ENCODE data around the gene CEL. TPM values are rescaled to one million over a fixed set of nuclear protein-coding genes. Genes with fewer than 3 reads are reported as not detected.
"Not testable (repeated sequence)": the region's sequence is repeated elsewhere in the genome, so short reads cannot be mapped to it uniquely, and the experiment has no call there.

The CEL gene
- total and polyA plus RNA-seq, 2 donors from 2014 or later = 1.0 to 16.7 TPM

DNA sequence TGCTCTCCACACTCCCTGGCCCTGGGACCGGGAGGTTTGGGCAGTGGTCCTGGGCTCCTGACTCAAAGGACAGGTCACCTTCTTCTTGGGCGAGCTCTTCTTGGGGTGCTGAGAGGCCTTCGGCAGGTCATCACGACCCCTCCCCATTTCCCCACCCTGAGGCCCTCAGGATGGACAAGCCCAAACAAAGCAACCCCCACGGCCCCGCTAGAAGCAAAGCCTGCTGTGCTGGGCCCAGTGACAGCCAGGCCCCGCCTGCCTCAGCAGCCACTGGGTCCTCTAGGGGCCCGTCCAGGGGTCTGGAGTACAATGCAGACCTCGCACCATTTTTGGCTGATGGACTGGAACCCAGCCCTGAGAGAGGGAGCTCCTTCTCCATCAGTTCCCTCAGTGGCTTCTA lies 21.9 kb downstream of the CEL start:
- H3K4me3 ChIP-seq (ENCODE audit: low read length in 3 of 3); FAIRE-seq; H3K9ac ChIP-seq (ENCODE audit: low read length in 3 of 3); H3K27me3 ChIP-seq (ENCODE audit: control insufficient read depth, insufficient read depth, low read length); H3K36me3 ChIP-seq (ENCODE audit: control insufficient read depth in 2 of 3, insufficient read depth in 3 of 3, low read length in 3 of 3); H3K9me3 ChIP-seq (ENCODE audit: control insufficient read depth in 2 of 3, insufficient read depth in 1 of 3, low read length in 3 of 3); intact Hi-C loops (cut with DNase I); H3K4me1 ChIP-seq (ENCODE audit: control insufficient read depth in 2 of 3, insufficient read depth in 2 of 3, low read depth in 1 of 3, low read length in 3 of 3); H3K27ac ChIP-seq (ENCODE audit: low read depth in 2 of 2, low read length in 2 of 2): not testable (repeated sequence)
- peak in 2 of 5 donors; percentile 25 to 51 for DNase-seq

DNA sequence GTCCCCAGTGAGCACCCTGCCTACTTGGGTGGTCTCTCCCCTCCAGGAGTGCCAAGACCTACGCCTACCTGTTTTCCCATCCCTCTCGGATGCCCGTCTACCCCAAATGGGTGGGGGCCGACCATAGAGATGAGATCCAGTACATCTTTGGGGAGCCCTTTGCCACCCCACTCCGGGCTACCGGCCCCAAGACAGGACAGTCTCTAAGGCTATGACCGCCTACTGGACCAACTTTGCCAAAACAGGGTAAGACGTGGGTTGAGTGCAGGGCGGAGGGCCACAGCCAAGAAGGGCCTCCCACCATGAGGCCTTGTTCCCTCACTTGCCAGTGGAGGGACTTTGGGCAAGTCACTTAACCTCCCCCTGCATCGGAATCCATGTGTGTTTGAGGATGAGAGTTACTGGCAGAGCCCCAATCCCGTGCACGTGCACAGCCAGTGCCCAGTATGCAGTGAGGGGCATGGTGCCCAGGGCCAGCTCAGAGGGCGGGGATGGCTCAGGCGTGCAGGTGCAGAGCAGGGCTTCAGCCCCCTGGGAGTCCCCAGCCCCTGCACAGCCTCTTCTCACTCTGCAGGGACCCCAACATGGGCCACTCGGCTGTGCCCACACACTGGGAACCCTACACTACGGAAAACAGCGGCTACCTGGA lies 24.6 kb downstream of the CEL start:
- intact Hi-C loops (cut with DNase I); H3K36me3 ChIP-seq (ENCODE audit: control insufficient read depth in 2 of 3, insufficient read depth in 3 of 3, low read length in 3 of 3); H3K27ac ChIP-seq (ENCODE audit: low read depth in 2 of 2, low read length in 2 of 2); FAIRE-seq; H3K4me3 ChIP-seq (ENCODE audit: low read length in 3 of 3); DNase-seq; H3K4me1 ChIP-seq (ENCODE audit: control insufficient read depth in 2 of 3, insufficient read depth in 2 of 3, low read depth in 1 of 3, low read length in 3 of 3); H3K9me3 ChIP-seq (ENCODE audit: control insufficient read depth in 2 of 3, insufficient read depth in 1 of 3, low read length in 3 of 3); H3K9ac ChIP-seq (ENCODE audit: low read length in 3 of 3); H3K27me3 ChIP-seq (ENCODE audit: control insufficient read depth, insufficient read depth, low read length): not testable (repeated sequence)

DNA sequence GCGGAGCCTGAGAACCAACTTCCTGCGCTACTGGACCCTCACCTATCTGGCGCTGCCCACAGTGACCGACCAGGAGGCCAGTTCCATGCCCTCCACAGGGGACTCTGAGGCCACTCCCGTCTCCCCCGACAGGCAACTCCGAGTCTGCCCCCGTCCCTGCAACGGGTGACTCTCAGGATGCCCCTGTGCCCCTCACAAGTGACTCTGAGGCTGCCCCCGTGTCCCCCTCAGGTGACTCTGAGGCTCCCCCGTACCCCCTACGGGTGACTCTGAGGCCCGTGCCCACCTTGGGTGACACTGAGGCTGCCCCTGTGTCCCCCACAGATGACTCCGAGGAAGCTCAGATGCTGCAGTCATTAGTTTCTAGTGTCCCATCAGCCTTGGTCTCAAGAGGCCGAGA lies 25.1 kb downstream of the CEL start:
- peak in 1 of 5 donors; percentile 35 for DNase-seq
- FAIRE-seq = no peak

DNA sequence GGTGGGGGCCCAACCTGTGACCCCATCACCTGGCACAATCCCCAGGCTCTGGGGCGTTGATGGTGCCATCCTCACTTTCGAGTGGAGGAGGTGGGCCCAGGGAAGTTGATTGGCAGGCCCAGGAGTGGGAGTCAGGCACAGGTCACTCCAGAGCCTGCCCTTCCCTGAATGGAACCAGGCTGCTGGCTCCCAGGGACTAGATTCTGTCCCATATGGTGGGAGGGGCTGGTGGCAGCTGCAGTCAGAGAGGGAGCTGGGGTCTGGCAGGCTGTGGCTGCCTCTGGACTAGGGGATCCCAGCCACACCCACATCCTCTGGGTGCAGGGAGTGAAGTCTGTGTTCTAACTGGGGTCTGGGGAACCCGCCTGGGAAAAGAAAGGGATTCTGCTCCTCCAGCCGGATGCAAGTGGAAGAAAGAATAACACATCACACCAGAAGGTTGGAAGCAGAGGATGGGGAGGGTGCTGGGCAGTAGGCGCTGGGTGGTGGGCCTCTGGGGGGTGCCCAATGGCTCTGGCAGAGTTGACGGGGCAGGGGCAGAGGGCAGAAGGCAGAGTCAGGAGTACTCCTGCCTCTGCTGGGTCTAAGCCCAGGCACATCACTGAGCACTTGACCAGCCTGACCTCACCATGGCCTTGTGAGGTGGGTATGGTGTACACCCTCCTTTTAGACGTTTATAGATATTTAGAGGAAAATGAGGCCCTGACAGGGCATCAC lies 25.8 kb downstream of the CEL start:
- Histone ChIP-seq H3K27ac (ENCODE audit: low read depth in 2 of 2, low read length in 2 of 2) (no peak overlapping the region), H3K4me1 (ENCODE audit: control insufficient read depth in 2 of 3, insufficient read depth in 2 of 3, low read depth in 1 of 3, low read length in 3 of 3) (no peaks in the 10 kb centered on the region), H3K36me3 (ENCODE audit: control insufficient read depth in 2 of 3, insufficient read depth in 3 of 3, low read length in 3 of 3) (no peaks in the 10 kb centered on the region), H3K27me3 (ENCODE audit: control insufficient read depth, insufficient read depth, low read length) (no peaks in the 10 kb centered on the region), H3K4me3 (ENCODE audit: low read length in 3 of 3) (no peak overlapping the region), H3K9me3 (ENCODE audit: control insufficient read depth in 2 of 3, insufficient read depth in 1 of 3, low read length in 3 of 3) (no peaks in the 10 kb centered on the region), H3K9ac (ENCODE audit: low read length in 3 of 3) (no peak overlapping the region)
- no peak for FAIRE-seq
- TF ChIP-seq, protein P1, sequence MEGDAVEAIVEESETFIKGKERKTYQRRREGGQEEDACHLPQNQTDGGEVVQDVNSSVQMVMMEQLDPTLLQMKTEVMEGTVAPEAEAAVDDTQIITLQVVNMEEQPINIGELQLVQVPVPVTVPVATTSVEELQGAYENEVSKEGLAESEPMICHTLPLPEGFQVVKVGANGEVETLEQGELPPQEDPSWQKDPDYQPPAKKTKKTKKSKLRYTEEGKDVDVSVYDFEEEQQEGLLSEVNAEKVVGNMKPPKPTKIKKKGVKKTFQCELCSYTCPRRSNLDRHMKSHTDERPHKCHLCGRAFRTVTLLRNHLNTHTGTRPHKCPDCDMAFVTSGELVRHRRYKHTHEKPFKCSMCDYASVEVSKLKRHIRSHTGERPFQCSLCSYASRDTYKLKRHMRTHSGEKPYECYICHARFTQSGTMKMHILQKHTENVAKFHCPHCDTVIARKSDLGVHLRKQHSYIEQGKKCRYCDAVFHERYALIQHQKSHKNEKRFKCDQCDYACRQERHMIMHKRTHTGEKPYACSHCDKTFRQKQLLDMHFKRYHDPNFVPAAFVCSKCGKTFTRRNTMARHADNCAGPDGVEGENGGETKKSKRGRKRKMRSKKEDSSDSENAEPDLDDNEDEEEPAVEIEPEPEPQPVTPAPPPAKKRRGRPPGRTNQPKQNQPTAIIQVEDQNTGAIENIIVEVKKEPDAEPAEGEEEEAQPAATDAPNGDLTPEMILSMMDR (IDR thresholded peaks at IDR 0.05; ENCODE audit: borderline replicate concordance, extremely low read depth, insufficient read depth) = no peak
- peak in 1 of 5 donors; percentile 46 for DNase-seq
- intact Hi-C loops (cut with DNase I) = no loop called here

More for the DNA sequence above, 25.1 kb downstream of the CEL start:
- H3K9ac ChIP-seq (ENCODE audit: low read length in 3 of 3) = no peak overlapping the region
- intact Hi-C loops (cut with DNase I) = no loop called here
- H3K36me3 ChIP-seq (ENCODE audit: control insufficient read depth in 2 of 3, insufficient read depth in 3 of 3, low read length in 3 of 3) = no peaks in the 10 kb centered on the region
- H3K27me3 ChIP-seq (ENCODE audit: control insufficient read depth, insufficient read depth, low read length) = no peaks in the 10 kb centered on the region
- H3K4me3 ChIP-seq (ENCODE audit: low read length in 3 of 3) = no peak overlapping the region
- no peaks in the 10 kb centered on the region for H3K4me1 ChIP-seq (ENCODE audit: control insufficient read depth in 2 of 3, insufficient read depth in 2 of 3, low read depth in 1 of 3, low read length in 3 of 3)
- TF ChIP-seq, protein P1 (IDR thresholded peaks at IDR 0.05; ENCODE audit: borderline replicate concordance, extremely low read depth, insufficient read depth) = no peak
- no peaks in the 10 kb centered on the region for H3K9me3 ChIP-seq (ENCODE audit: control insufficient read depth in 2 of 3, insufficient read depth in 1 of 3, low read length in 3 of 3)
- no peak overlapping the region for H3K27ac ChIP-seq (ENCODE audit: low read depth in 2 of 2, low read length in 2 of 2)
